ENCODE measurements around the gene RC3H2. TPM values are rescaled to one million over a fixed set of nuclear protein-coding genes. Genes with fewer than 3 reads are reported as not detected.

Gene RC3H2
- total and polyA plus RNA-seq, 2 of the 8 experiments (the other 6 are each of a cell fraction or from before 2014, with no cell fraction given): 11.2 to 38.4 TPM

- Histone ChIP-seq H3K23me2 (ENCODE audit: low read depth, low read length) (no peaks in the 10 kb centered on the region; the same call in 1 of the 2 replicates), H2AFZ (ENCODE audit: low read length) (no peak overlapping the region), H3K9me3 (ENCODE audit: insufficient read depth in 2 of 2, low read depth in 1 of 2, low read length in 1 of 2) (no peaks in the 10 kb centered on the region), H3K23ac (ENCODE audit: insufficient read length) (no peak overlapping the region), H3K79me1 (ENCODE audit: low read depth, low read length) (no peaks in the 10 kb centered on the region), H2BK20ac (ENCODE audit: low read length) (no peak overlapping the region), H4K5ac (ENCODE audit: insufficient read length, low read depth, low read length) (no peak overlapping the region), H3K4me3 (ENCODE audit: extremely low read depth in 1 of 4, insufficient read depth in 2 of 4, low read depth in 3 of 4, low read length in 4 of 4) (no peak overlapping the region), H4K8ac (ENCODE audit: extremely low read depth, insufficient read depth, low read length) (no peak overlapping the region), H3K79me2 (ENCODE audit: control insufficient read depth in 1 of 2, insufficient read depth in 2 of 2, low read length in 2 of 2) (peaks cover 0 to 65% of the 10 kb centered on the region in 2 experiments; a peak in 2 of 4 replicates), H4K91ac (replicated peaks; ENCODE audit: insufficient read length, low read length) (no peak overlapping the region), H3K4me2 (ENCODE audit: insufficient read depth in 1 of 2, low read depth in 2 of 2, low read length in 2 of 2) (no peak overlapping the region), H3K56ac (replicated peaks; ENCODE audit: insufficient read length, low read depth, low read length) (no peak overlapping the region), H2BK12ac (ENCODE audit: low read depth, low read length) (no peak overlapping the region), H2BK120ac (replicated peaks; ENCODE audit: low read depth, low read length) (no peak overlapping the region), H3K36me3 (ENCODE audit: control insufficient read depth in 2 of 4, insufficient read depth in 4 of 4, low read length in 3 of 4) (peaks cover 0 to 5% (median 3%) of the 10 kb centered on the region in 4 experiments; a peak in 5 of 8 replicates), H2AK5ac (ENCODE audit: low read depth, low read length) (no peak overlapping the region), H3K14ac (ENCODE audit: insufficient read length) (no peak overlapping the region), H3K27ac (ENCODE audit: low read depth, low read length) (no peak overlapping the region), H2BK5ac (ENCODE audit: low read depth, low read length) (no peak overlapping the region), H3K4ac (replicated peaks; ENCODE audit: insufficient read length, low read depth, low read length) (no peak overlapping the region), H3K27me3 (replicated peaks in 1 of 4; ENCODE audit: control insufficient read depth in 3 of 4, extremely low read depth in 1 of 4, insufficient read depth in 3 of 4, low read length in 3 of 4) (no peaks in the 10 kb centered on the region), H2BK15ac (ENCODE audit: low read length) (no peak overlapping the region), H4K20me1 (replicated peaks in 1 of 2; ENCODE audit: control insufficient read depth in 1 of 2, insufficient read depth in 2 of 2, low read length in 2 of 2) (no peaks in the 10 kb centered on the region), H3K18ac (ENCODE audit: extremely low read depth, low read length) (no peak overlapping the region), H3K9ac (replicated peaks in 1 of 4; ENCODE audit: extremely low read depth in 1 of 4, low read depth in 3 of 4, low read length in 3 of 4) (no peak overlapping the region), H3K4me1 (replicated peaks in 1 of 4; ENCODE audit: control insufficient read depth in 3 of 4, insufficient read depth in 4 of 4, low read length in 3 of 4) (peaks cover 0 to 13% (median 5%) of the 10 kb centered on the region in 4 experiments; a peak in 5 of 7 replicates)
- FAIRE-seq (no peak), DNase-seq (ENCODE audit: low read depth in 1 of 2, low spot score in 2 of 2) (no peak)
- POLR2A ChIA-PET (ENCODE audit: partially characterized antibody): interaction anchor here (0.6 to 4.1 kb wide), 5 partner anchors 8 to 128 kb away, joined by 3 to 44 read pairs (median 7); partner anchors contain the start of genes RABGAP1, RC3H2, ZBTB26 and ZBTB6
- TF ChIP-seq KDM4A (IDR thresholded peaks at IDR 0.05; ENCODE audit: low read depth, low read length, severe bottlenecking): no peak
- TF ChIP-seq SP1 (IDR thresholded peaks at IDR 0.05; ENCODE audit: low read depth, low read length): no peak
- TF ChIP-seq TBP (IDR thresholded peaks at IDR 0.05; ENCODE audit: low read depth, low read length): no peak
- TF ChIP-seq CBX8 (IDR thresholded peaks at IDR 0.05; ENCODE audit: borderline replicate concordance, low read depth, low read length): no peak
- TF ChIP-seq KDM1A (IDR thresholded peaks at IDR 0.05; ENCODE audit: borderline replicate concordance, low read length): no peak
- TF ChIP-seq POLR2AphosphoS5 (IDR thresholded peaks at IDR 0.05; ENCODE audit: low read depth, low read length): no peak
- no peak for TF ChIP-seq EP300 (IDR thresholded peaks at IDR 0.05; ENCODE audit: borderline replicate concordance in 1 of 2, low read depth in 2 of 2, low read length in 2 of 2)
- no peak for TF ChIP-seq CREB1 (IDR thresholded peaks at IDR 0.05)
- CTCF ChIA-PET (ENCODE audit: partially characterized antibody): interaction anchor here (1.0 to 1.4 kb wide), 2 partner anchors 21 to 68 kb away, joined by 3 to 5 read pairs; no protein-coding TSS in a partner anchor
- 94% methylated on average over 3 of the region's 3 CpGs; no CpG with 5 or more reads in 1 of the 2 experiments for WGBS, 2 experiments (ENCODE audit: extremely low coverage in 1 of 2, insufficient coverage in 1 of 2, insufficient read length in 1 of 2, insufficient replicate concordance in 2 of 2, low coverage in 1 of 2, low lambda C conversion rate in 2 of 2, missing lambda C conversion rate in 1 of 2)
Observed at GRCh38 chr9:122923947-122924346, 18.8 kb upstream of the RC3H2 start.
